ENCODE measurements around the gene BAX. TPM values are rescaled to one million over a fixed set of nuclear protein-coding genes. Genes with fewer than 3 reads are reported as not detected.

Gene BAX
- polyA plus RNA-seq, 4 donors, result 72.5 to 91.2 (median 79.4) TPM

- no peak for DNase-seq (ENCODE audit: low read depth in 4 of 4, low spot score in 3 of 4)
Observed at GRCh38 chr19:48928164-48929025, 26.3 kb upstream of the BAX start.

GRCh38 chr19:48933382-48933932 lies 21.2 kb upstream of the BAX start, which contains the start of gene DHDH:
Gene DHDH, plus strand, starts transcription at chr19:48933699. Its CDS starts 23 bp downstream, at chr19:48933722.
- DNase-seq (ENCODE audit: low read depth in 4 of 4, low spot score in 3 of 4), result peak; percentile 58 to 70 (median 65)

- DNase-seq (ENCODE audit: low read depth in 4 of 4, low spot score in 3 of 4), result no peak
Observed at GRCh38 chr19:48934837-48935236, 19.8 kb upstream of the BAX start.

DNA sequence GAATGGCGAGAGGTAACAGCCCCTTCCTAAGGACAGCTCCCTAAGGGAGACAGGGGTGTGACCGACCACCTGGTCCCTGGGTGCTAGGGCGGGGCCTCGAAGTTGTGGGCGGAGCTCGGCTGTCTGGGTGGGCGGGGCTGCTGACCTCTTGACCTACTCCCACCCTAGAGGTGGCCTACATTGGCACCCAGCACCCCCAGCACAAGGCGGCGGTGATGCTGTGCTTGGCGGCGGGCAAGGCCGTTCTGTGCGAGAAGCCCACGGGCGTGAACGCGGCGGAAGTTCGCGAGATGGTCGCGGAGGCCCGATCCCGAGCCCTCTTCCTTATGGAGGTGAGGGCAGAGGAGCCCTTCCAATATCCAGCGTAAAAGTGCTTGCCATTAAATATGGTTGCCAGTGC lies 18.8 kb upstream of the BAX start:
- no peak for DNase-seq (ENCODE audit: low read depth in 4 of 4, low spot score in 3 of 4)

DNA sequence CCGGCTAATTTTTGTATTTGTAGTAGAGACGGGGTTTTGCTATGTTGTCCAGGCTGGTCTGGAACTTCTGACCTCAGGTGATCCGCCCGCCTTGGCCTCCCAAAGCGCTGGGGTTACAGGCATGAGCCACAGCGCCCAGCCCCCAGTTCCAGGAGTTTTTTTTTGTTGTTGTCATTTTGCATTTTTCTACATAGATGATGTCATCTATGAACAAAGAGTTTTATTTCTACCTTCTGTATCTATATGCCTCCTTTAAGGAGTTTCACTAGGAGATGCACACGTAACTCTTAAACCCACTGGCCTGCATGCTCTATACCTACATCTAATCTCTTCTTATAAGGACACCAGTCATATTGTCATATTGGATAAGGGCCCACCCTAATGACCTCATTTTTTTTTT lies 16.4 kb upstream of the BAX start:
- no peak for DNase-seq (ENCODE audit: low read depth in 4 of 4, low spot score in 3 of 4)

GRCh38 chr19:48940902-48941301 lies 13.8 kb upstream of the BAX start:
- DNase-seq (ENCODE audit: low read depth in 4 of 4, low spot score in 3 of 4), result no peak

GRCh38 chr19:48943081-48943480 lies 11.6 kb upstream of the BAX start:
- DNase-seq (ENCODE audit: low read depth in 4 of 4, low spot score in 3 of 4), result no peak

DNA sequence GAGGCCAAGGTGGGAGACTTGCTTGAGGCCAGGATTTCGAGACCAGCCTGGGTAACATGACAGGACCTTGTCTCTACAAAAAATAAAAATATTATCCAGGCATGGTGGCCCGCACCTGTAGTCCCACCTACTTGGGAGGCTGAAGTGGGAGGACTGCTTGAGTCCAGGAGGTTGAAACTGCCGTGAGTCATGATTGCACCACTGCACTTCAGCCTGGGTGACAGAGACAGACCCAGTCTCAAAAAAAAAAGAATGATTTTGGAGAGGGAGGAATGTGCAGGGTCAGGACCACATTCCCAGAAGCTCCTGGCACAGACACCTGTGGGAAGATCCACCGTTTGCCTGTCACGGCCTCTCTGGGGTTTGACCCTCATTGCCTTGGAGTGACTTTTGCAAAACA lies 9.3 kb upstream of the BAX start:
- DNase-seq (ENCODE audit: low read depth in 4 of 4, low spot score in 3 of 4), result no peak

- DNase-seq (ENCODE audit: low read depth in 4 of 4, low spot score in 3 of 4), result no peak
Observed at GRCh38 chr19:48945817-48946216, 8.9 kb upstream of the BAX start.

DNA sequence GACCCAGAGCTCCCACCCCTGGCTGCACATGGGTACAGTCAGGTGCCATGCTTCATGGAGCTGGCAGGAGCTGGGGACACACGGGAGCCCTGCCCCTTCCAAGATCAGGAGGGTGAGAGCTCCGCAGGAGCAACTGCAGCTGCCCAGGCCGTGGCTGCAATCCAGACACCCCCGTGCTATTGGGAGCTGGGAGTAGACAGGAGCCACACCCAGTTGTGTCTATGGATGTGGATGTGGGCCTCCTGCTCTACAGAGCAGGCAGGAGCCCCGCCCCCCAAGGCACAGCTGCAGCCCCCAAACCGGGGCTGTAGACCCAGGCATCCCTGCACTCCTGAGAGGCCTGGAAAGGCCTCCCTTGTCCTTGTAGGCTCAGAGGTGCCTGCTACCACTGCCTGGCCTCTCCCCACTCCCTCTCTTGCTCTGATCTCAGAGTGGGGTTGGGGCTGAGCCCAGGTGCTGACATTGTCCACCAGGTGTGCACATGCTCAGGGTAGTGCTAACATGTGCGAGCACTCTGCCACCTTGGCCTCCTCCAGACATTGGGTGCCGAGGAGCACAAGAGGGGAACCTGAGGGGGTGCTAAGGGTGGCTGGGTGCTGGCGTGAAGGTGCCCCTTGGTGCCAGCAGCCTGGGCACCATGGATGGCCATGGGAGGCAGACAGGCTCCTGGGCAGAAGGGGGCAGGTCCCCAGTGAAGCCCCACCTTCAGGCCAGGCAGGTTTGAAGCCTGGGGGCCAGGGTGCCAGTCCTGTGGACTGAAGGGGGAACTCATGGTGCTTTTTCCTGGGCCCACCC lies 8.0 kb upstream of the BAX start:
- DNase-seq (ENCODE audit: low read depth in 4 of 4, low spot score in 3 of 4), result no peak

DNA sequence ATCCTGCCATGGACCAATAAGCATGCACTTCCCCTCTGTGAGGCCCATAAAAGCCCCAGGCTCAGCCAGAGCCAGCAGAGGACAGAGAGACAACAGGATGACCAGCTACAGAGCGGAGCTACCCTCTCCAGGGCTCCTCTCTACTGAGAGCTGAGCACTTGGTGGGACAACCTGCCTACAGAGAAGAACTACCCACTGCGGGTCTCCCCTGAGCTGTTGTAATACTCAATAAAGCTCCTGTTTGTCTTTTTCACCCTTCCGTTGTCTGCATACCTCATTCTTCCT lies 7.5 kb upstream of the BAX start:
- no peak for DNase-seq (ENCODE audit: low read depth in 4 of 4, low spot score in 3 of 4)

GRCh38 chr19:48950159-48950558 lies 4.5 kb upstream of the BAX start:
- no peak for DNase-seq (ENCODE audit: low read depth in 4 of 4, low spot score in 3 of 4)

GRCh38 chr19:48950830-48951519 lies 3.7 kb upstream of the BAX start:
- DNase-seq (ENCODE audit: low read depth in 4 of 4, low spot score in 3 of 4), result no peak

DNA sequence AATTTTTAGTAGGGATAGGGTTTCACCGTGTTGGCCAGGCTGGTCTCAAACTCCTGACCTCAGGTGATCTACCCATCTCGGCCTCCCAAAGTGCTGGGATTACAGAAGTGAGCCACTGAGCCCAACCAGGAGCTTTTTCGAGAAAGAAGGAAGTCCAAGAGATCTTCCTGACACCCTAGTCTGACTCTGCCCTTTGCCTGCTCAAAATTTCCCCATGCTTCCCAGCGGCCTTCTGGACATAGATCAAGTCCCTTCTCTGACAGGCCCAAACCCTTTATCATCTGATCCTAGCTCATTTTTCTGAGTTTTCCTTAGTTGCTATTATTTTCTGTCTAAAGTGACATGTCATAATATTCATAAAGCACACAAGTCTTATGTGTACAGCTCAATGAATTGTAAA lies 1.5 kb upstream of the BAX start:
- no peak for DNase-seq (ENCODE audit: low read depth in 4 of 4, low spot score in 3 of 4)

GRCh38 chr19:48953990-48954594 lies 583 bp upstream of the BAX start:
- no peak for DNase-seq (ENCODE audit: low read depth in 4 of 4, low spot score in 3 of 4)

- DNase-seq (ENCODE audit: low read depth in 4 of 4, low spot score in 3 of 4), result no peak
Observed at GRCh38 chr19:48955308-48955958, 758 bp downstream of the BAX start.

- no peak for DNase-seq (ENCODE audit: low read depth in 4 of 4, low spot score in 3 of 4)
Observed at GRCh38 chr19:48958006-48958405, 3.3 kb downstream of the BAX start.

- no peak for DNase-seq (ENCODE audit: low read depth in 4 of 4, low spot score in 3 of 4)
Observed at GRCh38 chr19:48959341-48960239, 4.9 kb downstream of the BAX start.

GRCh38 chr19:48961051-48961649 lies 6.5 kb downstream of the BAX start:
- no peak for DNase-seq (ENCODE audit: low read depth in 4 of 4, low spot score in 3 of 4)
